GM04504 (cell line): ENCODE measurements around the gene PCDH8.

Source experiments
- DNase-seq: peaks from one replicate; pipeline ENCODE4 v3.0.0-alpha.2; 2012; ENCODE audit warnings: low read depth

PCDH8 gene

GRCh38 chr13:52848455-52849195, at the start of gene PCDH8:
PCDH8 (minus strand) TSS chr13:52848640; CDS start chr13:52848436, 204 bp downstream.
- DNase-seq = no peak

- no peak for DNase-seq
These were observed 48.6 kb upstream of the PCDH8 start for GRCh38 chr13:52896827-52897659.

GRCh38 chr13:52894413-52894812, 46.0 kb upstream of the PCDH8 start:
- DNase-seq = no peak

GRCh38 chr13:52892925-52893324, 44.5 kb upstream of the PCDH8 start:
- no peak for DNase-seq

GRCh38 chr13:52891706-52892105, 43.3 kb upstream of the PCDH8 start:
- DNase-seq = no peak

- no peak for DNase-seq
These were observed 38.7 kb upstream of the PCDH8 start for GRCh38 chr13:52887165-52887564.

GRCh38 chr13:52885141-52885540, 36.7 kb upstream of the PCDH8 start:
- DNase-seq = no peak

- no peak for DNase-seq
These were observed 36.1 kb upstream of the PCDH8 start for GRCh38 chr13:52884429-52885010.

- DNase-seq = no peak
These were observed 34.3 kb upstream of the PCDH8 start for GRCh38 chr13:52882785-52883184.

GRCh38 chr13:52879950-52880741, 31.7 kb upstream of the PCDH8 start:
- no peak for DNase-seq

- DNase-seq = no peak
These were observed 30.4 kb upstream of the PCDH8 start for GRCh38 chr13:52878831-52879230.

- no peak for DNase-seq
These were observed 21.7 kb upstream of the PCDH8 start for GRCh38 chr13:52870143-52870542.

- DNase-seq = no peak
These were observed 21.2 kb upstream of the PCDH8 start for GRCh38 chr13:52869621-52870020.

- DNase-seq = no peak
These were observed 20.6 kb upstream of the PCDH8 start for GRCh38 chr13:52869050-52869449.

- DNase-seq = no peak
These were observed 19.8 kb upstream of the PCDH8 start for GRCh38 chr13:52868190-52868589.

- DNase-seq = no peak
These were observed 16.5 kb upstream of the PCDH8 start for GRCh38 chr13:52864941-52865340.

GRCh38 chr13:52862358-52863206, 14.1 kb upstream of the PCDH8 start:
- no peak for DNase-seq

GRCh38 chr13:52852444-52852843, 4.0 kb upstream of the PCDH8 start:
- no peak for DNase-seq

GRCh38 chr13:52851137-52851962, 2.9 kb upstream of the PCDH8 start:
- no peak for DNase-seq

GRCh38 chr13:52850396-52851136, 2.1 kb upstream of the PCDH8 start:
- DNase-seq = no peak
